SK-N-SH treated with all-trans-retinoic acid at 6 μM for 48 hours (cell line): ENCODE data around the gene ATP6V1C2.

Experiments used
- ATAC-seq: fragments of 200-7000 bp; cut with Tn5 transposase; 3 replicates; pipeline ENCODE4 v1.9.1; 2020; ENCODE audit warnings: mild to moderate bottlenecking, moderate library complexity
- ARNTL ChIP-seq: fragments of 450-650 bp; formaldehyde crosslinking; IDR thresholded peaks from 2 replicates; pipeline ENCODE4 v1.5.0; 2020; ENCODE audit warnings: low read depth, mild to moderate bottlenecking, moderate library complexity, borderline replicate concordance
- BACH2 ChIP-seq: fragments of 250-450 bp; sonication (Bioruptor Pico); IDR thresholded peaks from 2 replicates; pipeline ENCODE4 v1.9.0; 2021; ENCODE audit warnings: mild to moderate bottlenecking, borderline replicate concordance
- CSDC2 ChIP-seq: fragments of 250-450 bp; sonication (Bioruptor Pico); IDR thresholded peaks from 2 replicates; pipeline ENCODE4 v1.5.0; 2020; ENCODE audit warnings: mild to moderate bottlenecking, moderate library complexity
- GLIS3 ChIP-seq: fragments of 250-450 bp; sonication (Bioruptor Pico); IDR thresholded peaks from 2 replicates; pipeline ENCODE4 v1.5.0; 2020; ENCODE audit warnings: mild to moderate bottlenecking, moderate library complexity
- ISL1 ChIP-seq: fragments of 250-450 bp; sonication (Bioruptor Pico); IDR thresholded peaks from 2 replicates; pipeline ENCODE4 v2.1.2; 2022; ENCODE audit warnings: mild to moderate bottlenecking, moderate library complexity
- OSR1 ChIP-seq: fragments of 250-450 bp; sonication (Bioruptor Pico); IDR thresholded peaks from 2 replicates; pipeline ENCODE4 v1.8.0; 2022; ENCODE audit warnings: moderate library complexity, mild to moderate bottlenecking, inconsistent platforms
- PATZ1 ChIP-seq: fragments of 250-450 bp; sonication (Bioruptor Pico); IDR thresholded peaks from 2 replicates; pipeline ENCODE4 v1.8.0; 2020; ENCODE audit warnings: mild to moderate bottlenecking, moderate library complexity, borderline replicate concordance
- POU6F1 ChIP-seq: fragments of 250-450 bp; sonication (Bioruptor Pico); IDR thresholded peaks from 2 replicates; pipeline ENCODE4 v1.8.0; 2021; ENCODE audit warnings: low read depth, mild to moderate bottlenecking, moderate library complexity, borderline replicate concordance
- PPARA ChIP-seq: fragments of 250-450 bp; sonication (Bioruptor Pico); IDR thresholded peaks from 2 replicates; pipeline ENCODE4 v1.5.0; 2020; ENCODE audit warnings: mild to moderate bottlenecking, borderline replicate concordance
- SNAI2 ChIP-seq: fragments of 250-450 bp; sonication (Bioruptor Pico); IDR thresholded peaks from 2 replicates; pipeline ENCODE4 v1.5.0; 2020; ENCODE audit warnings: mild to moderate bottlenecking, moderate library complexity
- TOX ChIP-seq: fragments of 250-450 bp; sonication (Bioruptor Pico); IDR thresholded peaks from 2 replicates; pipeline ENCODE4 v1.8.0; 2021; ENCODE audit warnings: mild to moderate bottlenecking, moderate library complexity, borderline replicate concordance
- ZC3H10 ChIP-seq: fragments of 250-450 bp; sonication (Bioruptor Pico); IDR thresholded peaks from 2 replicates; pipeline ENCODE4 v1.5.1; 2021; ENCODE audit warnings: mild to moderate bottlenecking, moderate library complexity
- ZFP3 ChIP-seq: fragments of 250-450 bp; sonication (Bioruptor Pico); IDR thresholded peaks from 2 replicates; pipeline ENCODE4 v1.5.0; 2020; ENCODE audit warnings: mild to moderate bottlenecking, moderate library complexity
- ZFP30 ChIP-seq: fragments of 450-650 bp; formaldehyde crosslinking; IDR thresholded peaks from 2 replicates; pipeline ENCODE4 v1.5.0; 2022; ENCODE audit warnings: mild to moderate bottlenecking, moderate library complexity
- ZNF565 ChIP-seq: fragments of 450-650 bp; formaldehyde crosslinking; conservative IDR thresholded peaks from 2 replicates; pipeline ENCODE4 v1.5.0; 2020; ENCODE audit warnings: low read depth, mild to moderate bottlenecking, moderate library complexity
- ZNF70 ChIP-seq: fragments of 450-650 bp; formaldehyde crosslinking; IDR thresholded peaks from 2 replicates; pipeline ENCODE4 v1.5.0; 2020; ENCODE audit warnings: mild to moderate bottlenecking, moderate library complexity
- ZNF8 ChIP-seq: fragments of 450-650 bp; formaldehyde crosslinking; IDR thresholded peaks from 2 replicates; pipeline ENCODE4 v1.5.0; 2020; ENCODE audit warnings: mild to moderate bottlenecking, moderate library complexity
- TF ChIP-seq, protein P1 (sequence below): fragments of 250-450 bp; sonication (Bioruptor Pico); IDR thresholded peaks from 2 replicates; pipeline ENCODE4 v1.5.1; 2020; ENCODE audit warnings: low read depth, mild to moderate bottlenecking, moderate library complexity
- TF ChIP-seq, protein P2 (sequence below): fragments of 250-450 bp; sonication (Bioruptor Pico); IDR thresholded peaks from 2 replicates; pipeline ENCODE4 v1.5.0; 2020; ENCODE audit warnings: mild to moderate bottlenecking, moderate library complexity
- TF ChIP-seq, protein P3 (sequence below): fragments of 250-450 bp; sonication (Bioruptor Pico); IDR thresholded peaks from 2 replicates; pipeline ENCODE4 v1.5.1; 2021; ENCODE audit warnings: mild to moderate bottlenecking, moderate library complexity

Gene ATP6V1C2, protein sequence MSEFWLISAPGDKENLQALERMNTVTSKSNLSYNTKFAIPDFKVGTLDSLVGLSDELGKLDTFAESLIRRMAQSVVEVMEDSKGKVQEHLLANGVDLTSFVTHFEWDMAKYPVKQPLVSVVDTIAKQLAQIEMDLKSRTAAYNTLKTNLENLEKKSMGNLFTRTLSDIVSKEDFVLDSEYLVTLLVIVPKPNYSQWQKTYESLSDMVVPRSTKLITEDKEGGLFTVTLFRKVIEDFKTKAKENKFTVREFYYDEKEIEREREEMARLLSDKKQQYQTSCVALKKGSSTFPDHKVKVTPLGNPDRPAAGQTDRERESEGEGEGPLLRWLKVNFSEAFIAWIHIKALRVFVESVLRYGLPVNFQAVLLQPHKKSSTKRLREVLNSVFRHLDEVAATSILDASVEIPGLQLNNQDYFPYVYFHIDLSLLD

GRCh38 chr2:10721396-10722251 lies at the start of gene ATP6V1C2:
TSS of gene ATP6V1C2 (plus strand) at chr2:10721630. CDS start at chr2:10722850, 1,220 bp downstream.
- TF ChIP-seq ZNF8 (CRISPR knock-in tag) (no peak), OSR1 (CRISPR knock-in tag) (no peak), ARNTL (CRISPR knock-in tag) (no peak), ISL1 (CRISPR knock-in tag) (no peak), CSDC2 (CRISPR knock-in tag) (no peak)
- TF ChIP-seq, protein P1, sequence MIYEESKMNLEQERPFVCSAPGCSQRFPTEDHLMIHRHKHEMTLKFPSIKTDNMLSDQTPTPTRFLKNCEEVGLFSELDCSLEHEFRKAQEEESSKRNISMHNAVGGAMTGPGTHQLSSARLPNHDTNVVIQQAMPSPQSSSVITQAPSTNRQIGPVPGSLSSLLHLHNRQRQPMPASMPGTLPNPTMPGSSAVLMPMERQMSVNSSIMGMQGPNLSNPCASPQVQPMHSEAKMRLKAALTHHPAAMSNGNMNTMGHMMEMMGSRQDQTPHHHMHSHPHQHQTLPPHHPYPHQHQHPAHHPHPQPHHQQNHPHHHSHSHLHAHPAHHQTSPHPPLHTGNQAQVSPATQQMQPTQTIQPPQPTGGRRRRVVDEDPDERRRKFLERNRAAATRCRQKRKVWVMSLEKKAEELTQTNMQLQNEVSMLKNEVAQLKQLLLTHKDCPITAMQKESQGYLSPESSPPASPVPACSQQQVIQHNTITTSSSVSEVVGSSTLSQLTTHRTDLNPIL, result no peak
- peak; percentile 27 for ATAC-seq

DNA sequence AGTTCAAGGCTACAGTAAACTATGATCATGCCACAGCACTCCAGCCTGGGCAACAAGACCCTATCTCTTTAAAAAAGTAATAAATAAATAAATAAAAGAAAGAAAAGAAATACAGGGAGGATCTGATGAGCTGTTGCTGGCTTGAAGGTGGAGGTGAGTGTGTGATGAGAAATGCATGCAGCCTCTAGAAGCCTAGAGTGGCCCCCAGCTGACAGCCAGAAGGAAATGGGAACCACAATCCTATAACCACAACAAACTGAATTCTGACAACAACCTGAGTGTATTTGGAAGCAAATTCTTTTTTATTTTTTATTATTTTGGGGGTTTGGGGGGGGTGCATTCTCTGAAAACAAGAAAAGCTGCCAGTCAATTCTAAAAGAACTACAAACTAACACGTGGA lies 46.3 kb upstream of the ATP6V1C2 start:
- TF ChIP-seq BACH2 (CRISPR knock-in tag), result no peak
- TF ChIP-seq ZNF565 (CRISPR knock-in tag), result no peak
- TF ChIP-seq PPARA (CRISPR knock-in tag), result no peak
- TF ChIP-seq ZC3H10, result no peak
- no peak for TF ChIP-seq SNAI2
- no peak for ATAC-seq

DNA sequence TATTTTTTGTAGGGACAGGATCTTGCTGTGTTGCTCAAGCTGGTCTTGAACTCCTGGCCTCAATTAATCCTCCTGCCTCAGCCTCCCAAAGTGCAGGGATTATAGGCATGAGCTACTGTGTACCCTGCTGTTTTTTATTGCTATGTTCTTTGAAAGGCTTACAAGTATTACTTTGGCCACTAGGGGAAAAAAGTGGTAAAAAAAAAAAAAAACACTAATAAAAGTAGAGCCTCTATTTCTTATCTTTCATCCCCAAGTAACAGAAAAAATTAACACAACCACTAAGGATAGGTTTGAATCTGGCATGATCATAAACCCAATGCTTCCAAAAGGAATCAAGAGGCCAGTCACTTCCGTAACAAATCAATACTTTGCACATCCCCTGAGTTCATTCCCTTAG lies 43.2 kb upstream of the ATP6V1C2 start:
- TF ChIP-seq TOX (CRISPR knock-in tag) (no peak), ZFP3 (CRISPR knock-in tag) (no peak), CSDC2 (CRISPR knock-in tag) (no peak), ZNF70 (CRISPR knock-in tag) (no peak), ZFP30 (no peak), ARNTL (CRISPR knock-in tag) (no peak), POU6F1 (no peak), ISL1 (CRISPR knock-in tag) (no peak), ZC3H10 (no peak), BACH2 (CRISPR knock-in tag) (no peak), PATZ1 (CRISPR knock-in tag) (no peak), GLIS3 (CRISPR knock-in tag) (no peak)
- TF ChIP-seq, protein P2, sequence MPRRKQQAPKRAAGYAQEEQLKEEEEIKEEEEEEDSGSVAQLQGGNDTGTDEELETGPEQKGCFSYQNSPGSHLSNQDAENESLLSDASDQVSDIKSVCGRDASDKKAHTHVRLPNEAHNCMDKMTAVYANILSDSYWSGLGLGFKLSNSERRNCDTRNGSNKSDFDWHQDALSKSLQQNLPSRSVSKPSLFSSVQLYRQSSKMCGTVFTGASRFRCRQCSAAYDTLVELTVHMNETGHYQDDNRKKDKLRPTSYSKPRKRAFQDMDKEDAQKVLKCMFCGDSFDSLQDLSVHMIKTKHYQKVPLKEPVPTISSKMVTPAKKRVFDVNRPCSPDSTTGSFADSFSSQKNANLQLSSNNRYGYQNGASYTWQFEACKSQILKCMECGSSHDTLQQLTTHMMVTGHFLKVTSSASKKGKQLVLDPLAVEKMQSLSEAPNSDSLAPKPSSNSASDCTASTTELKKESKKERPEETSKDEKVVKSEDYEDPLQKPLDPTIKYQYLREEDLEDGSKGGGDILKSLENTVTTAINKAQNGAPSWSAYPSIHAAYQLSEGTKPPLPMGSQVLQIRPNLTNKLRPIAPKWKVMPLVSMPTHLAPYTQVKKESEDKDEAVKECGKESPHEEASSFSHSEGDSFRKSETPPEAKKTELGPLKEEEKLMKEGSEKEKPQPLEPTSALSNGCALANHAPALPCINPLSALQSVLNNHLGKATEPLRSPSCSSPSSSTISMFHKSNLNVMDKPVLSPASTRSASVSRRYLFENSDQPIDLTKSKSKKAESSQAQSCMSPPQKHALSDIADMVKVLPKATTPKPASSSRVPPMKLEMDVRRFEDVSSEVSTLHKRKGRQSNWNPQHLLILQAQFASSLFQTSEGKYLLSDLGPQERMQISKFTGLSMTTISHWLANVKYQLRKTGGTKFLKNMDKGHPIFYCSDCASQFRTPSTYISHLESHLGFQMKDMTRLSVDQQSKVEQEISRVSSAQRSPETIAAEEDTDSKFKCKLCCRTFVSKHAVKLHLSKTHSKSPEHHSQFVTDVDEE (CRISPR knock-in tag), result no peak
- TF ChIP-seq, protein P3, sequence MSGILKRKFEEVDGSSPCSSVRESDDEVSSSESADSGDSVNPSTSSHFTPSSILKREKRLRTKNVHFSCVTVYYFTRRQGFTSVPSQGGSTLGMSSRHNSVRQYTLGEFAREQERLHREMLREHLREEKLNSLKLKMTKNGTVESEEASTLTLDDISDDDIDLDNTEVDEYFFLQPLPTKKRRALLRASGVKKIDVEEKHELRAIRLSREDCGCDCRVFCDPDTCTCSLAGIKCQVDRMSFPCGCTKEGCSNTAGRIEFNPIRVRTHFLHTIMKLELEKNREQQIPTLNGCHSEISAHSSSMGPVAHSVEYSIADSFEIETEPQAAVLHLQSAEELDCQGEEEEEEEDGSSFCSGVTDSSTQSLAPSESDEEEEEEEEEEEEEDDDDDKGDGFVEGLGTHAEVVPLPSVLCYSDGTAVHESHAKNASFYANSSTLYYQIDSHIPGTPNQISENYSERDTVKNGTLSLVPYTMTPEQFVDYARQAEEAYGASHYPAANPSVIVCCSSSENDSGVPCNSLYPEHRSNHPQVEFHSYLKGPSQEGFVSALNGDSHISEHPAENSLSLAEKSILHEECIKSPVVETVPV, result no peak
- peak; percentile 65 for ATAC-seq
